IMR-90 (cell line): ENCODE measurements around the gene GPC6. TPM values are rescaled to one million over a fixed set of nuclear protein-coding genes. Genes with fewer than 3 reads are reported as not detected.

Source experiments
- ATAC-seq: fragments of 200-7000 bp; cut with Tn5 transposase; 2 replicates; pipeline ENCODE4 v1.9.1; 2020; ENCODE audit warnings: low read depth, mild to moderate bottlenecking, moderate library complexity
- BruUV-seq: library from RNA; stranded (reverse); fragments of 400-500 nt; replicated peaks from 2 replicates; lab custom pipeline; 2021; lab: Mats Ljungman, UMichigan
- CTCF ChIA-PET: fragments of 300-600 bp; formaldehyde crosslinking; extraction: SDS; loops from one replicate; lab custom pipeline; 2021; ENCODE audit warnings: antibody characterized with exemption; lab: Yijun Ruan, JAX
- POLR2A ChIA-PET: fragments of 300-600 bp; sonication (Branson Sonifier 250); formaldehyde crosslinking; loops from one replicate; lab custom pipeline; 2022; ENCODE audit warnings: antibody characterized with exemption; ENCODE audit not compliant: unreplicated experiment; lab: Charles Lee
- DNase-seq: peaks from one replicate; pipeline ENCODE4 v3.0.0; 2013
- H2AFZ ChIP-seq: replicated peaks from 2 replicates; pipeline ENCODE3; 2013; ENCODE audit warnings: low read length, mild to moderate bottlenecking; ENCODE audit not compliant: poor library complexity
- H2AK5ac ChIP-seq: 2 replicates; pipeline ENCODE4 v1.6.1; 2013; ENCODE audit warnings: low read depth, low read length, inconsistent platforms
- H2AK9ac ChIP-seq: replicated peaks from 2 replicates; pipeline ENCODE3; 2013; ENCODE audit warnings: mild to moderate bottlenecking, low read depth, low read length, moderate library complexity; ENCODE audit not compliant: poor library complexity
- H2BK120ac ChIP-seq: 2 replicates; pipeline ENCODE4 v1.6.1; 2013; ENCODE audit warnings: low read depth, low read length, inconsistent platforms
- H2BK15ac ChIP-seq: 3 replicates; pipeline ENCODE4 v1.6.1; 2013; ENCODE audit warnings: low read depth, low read length, inconsistent platforms
- H2BK20ac ChIP-seq: 2 replicates; pipeline ENCODE4 v1.6.1; 2013; ENCODE audit warnings: low read depth, mild to moderate bottlenecking, inconsistent platforms, low read length, moderate library complexity
- H2BK5ac ChIP-seq: 2 replicates; pipeline ENCODE4 v1.6.1; 2013; ENCODE audit warnings: mild to moderate bottlenecking, low read depth, low read length, inconsistent platforms; ENCODE audit not compliant: poor library complexity, severe bottlenecking
- H3K14ac ChIP-seq: replicated peaks from 2 replicates; pipeline ENCODE4 v1.6.1; 2013; ENCODE audit warnings: low read depth, low read length, inconsistent platforms
- H3K18ac ChIP-seq: 2 replicates; pipeline ENCODE4 v1.6.1; 2013; ENCODE audit warnings: low read depth, low read length, control low read depth
- H3K23ac ChIP-seq: 2 replicates; pipeline ENCODE4 v1.6.1; 2013; ENCODE audit warnings: low read depth, low read length, inconsistent platforms
- H3K27ac ChIP-seq: 2 replicates; pipeline ENCODE4 v1.5.1; 2013; ENCODE audit warnings: mild to moderate bottlenecking, control low read depth, low read length; ENCODE audit not compliant: insufficient read depth
- H3K27me3 ChIP-seq: 2 replicates; pipeline ENCODE4 v1.6.1; 2013; ENCODE audit warnings: low read length; ENCODE audit not compliant: control insufficient read depth, insufficient read depth
- H3K36me3 ChIP-seq: 2 replicates; pipeline ENCODE4 v1.6.1; 2013; ENCODE audit warnings: low read length, mixed read lengths; ENCODE audit not compliant: control insufficient read depth, insufficient read depth
- H3K4ac ChIP-seq: 2 replicates; pipeline ENCODE4 v1.6.1; 2013; ENCODE audit warnings: low read depth, low read length, inconsistent platforms
- H3K4me1 ChIP-seq: 2 replicates; pipeline ENCODE4 v1.6.1; 2013; ENCODE audit warnings: low read length, mixed read lengths; ENCODE audit not compliant: control insufficient read depth, insufficient read depth
- H3K4me2 ChIP-seq: 2 replicates; pipeline ENCODE4 v1.6.1; 2013; ENCODE audit warnings: low read depth, mild to moderate bottlenecking, control low read depth, low read length, moderate library complexity
- H3K4me3 ChIP-seq: 2 replicates; pipeline ENCODE4 v1.5.1; 2013; ENCODE audit warnings: low read depth, mild to moderate bottlenecking, control low read depth, low read length, moderate library complexity; ENCODE audit not compliant: insufficient read depth
- H3K56ac ChIP-seq: 2 replicates; pipeline ENCODE4 v1.6.1; 2013; ENCODE audit warnings: low read length, inconsistent platforms; ENCODE audit not compliant: insufficient read depth; ENCODE audit errors: extremely low read depth
- H3K79me1 ChIP-seq, 2 experiments: 2 replicates each; pipeline ENCODE4 v1.6.1; 2013; ENCODE audit warnings: low read length in 2 of 2, inconsistent platforms in 1 of 2, low read depth in 1 of 2
- H3K9ac ChIP-seq: 2 replicates; pipeline ENCODE4 v1.6.1; 2013; ENCODE audit warnings: low read depth, low read length, control low read depth
- H3K9me1 ChIP-seq: 2 replicates; pipeline ENCODE4 v1.6.1; 2013; ENCODE audit warnings: low read length, inconsistent platforms; ENCODE audit not compliant: insufficient read depth
- H3K9me3 ChIP-seq: 2 replicates; pipeline ENCODE4 v1.6.1; 2013; ENCODE audit warnings: low read length; ENCODE audit not compliant: control insufficient read depth, insufficient read depth
- H4K20me1 ChIP-seq: 2 replicates; pipeline ENCODE4 v1.6.1; 2013; ENCODE audit warnings: low read length, inconsistent platforms; ENCODE audit not compliant: insufficient read depth
- H4K5ac ChIP-seq: 2 replicates; pipeline ENCODE4 v1.6.1; 2013; ENCODE audit warnings: mild to moderate bottlenecking, low read depth, low read length, control low read depth
- H4K8ac ChIP-seq, 2 experiments: 2 replicates each; pipeline ENCODE4 v1.6.1; 2013; ENCODE audit warnings: low read depth in 2 of 2, low read length in 2 of 2, control low read depth in 1 of 2, inconsistent platforms in 1 of 2
- H4K91ac ChIP-seq: 2 replicates; pipeline ENCODE4 v1.6.1; 2013; ENCODE audit warnings: low read depth, low read length, inconsistent platforms; ENCODE audit not compliant: insufficient read depth
- RCOR1 ChIP-seq: IDR thresholded peaks from 2 replicates; pipeline ENCODE4 v1.6.1; 2012; ENCODE audit warnings: mild to moderate bottlenecking, low read length, improper control_type of control experiment; ENCODE audit not compliant: insufficient replicate concordance
- RFX5 ChIP-seq: IDR thresholded peaks from 2 replicates; pipeline ENCODE4 v1.8.0; 2012; ENCODE audit warnings: low read depth, mild to moderate bottlenecking, low read length, moderate library complexity
- WGBS, 2 experiments: methylation state at CpG; one replicate each; pipeline versions ENCODE4 v1.1.5 to v1.1.7; 2013; ENCODE audit warnings: missing lambda C conversion rate in 2 of 2; ENCODE audit not compliant: insufficient read length in 1 of 2; ENCODE audit errors: extremely low coverage in 2 of 2; 5-methylcytosine and 5-hydroxymethylcytosine counted together
- dilution Hi-C: fragments of 300-500 bp; cut with HindIII; formaldehyde crosslinking; loops from one replicate; pipeline ENCODE4 v1.14.3; 2018; ENCODE audit warnings: low sequenced_read_pairs; ENCODE audit not compliant: unreplicated experiment
- in situ Hi-C: fragments of 300-500 bp; cut with MboI; formaldehyde crosslinking; loops from 3 replicates; pipeline ENCODE4 v1.14.3; 2019; ENCODE audit warnings: low sequenced_read_pairs, inconsistent platforms, mixed read lengths
- intact Hi-C: fragments of 100-400 bp; cut with micrococcal nuclease; formaldehyde crosslinking; loops from 2 replicates; pipeline ENCODE4 v1.10.0; 2022
- polyA plus RNA-seq, 3 experiments: library from polyadenylated mRNA; depleted of rRNA; stranded (reverse); fragments of >200 nt; gene quantifications; 2 replicates each; pipeline ENCODE4 v1.2.3, GENCODE V29; 2012; ENCODE audit warnings: low replicate concordance in 1 of 3
- total RNA-seq: library from RNA; depleted of rRNA; stranded (reverse); fragments of >200 nt; gene quantifications from 2 replicates; pipeline ENCODE4 v1.2.3, GENCODE V29; 2012

The GPC6 gene
- total and polyA plus RNA-seq, 2 of the 4 experiments (the other 2 are of a cell fraction) = 14.9 to 39.4 TPM

DNA sequence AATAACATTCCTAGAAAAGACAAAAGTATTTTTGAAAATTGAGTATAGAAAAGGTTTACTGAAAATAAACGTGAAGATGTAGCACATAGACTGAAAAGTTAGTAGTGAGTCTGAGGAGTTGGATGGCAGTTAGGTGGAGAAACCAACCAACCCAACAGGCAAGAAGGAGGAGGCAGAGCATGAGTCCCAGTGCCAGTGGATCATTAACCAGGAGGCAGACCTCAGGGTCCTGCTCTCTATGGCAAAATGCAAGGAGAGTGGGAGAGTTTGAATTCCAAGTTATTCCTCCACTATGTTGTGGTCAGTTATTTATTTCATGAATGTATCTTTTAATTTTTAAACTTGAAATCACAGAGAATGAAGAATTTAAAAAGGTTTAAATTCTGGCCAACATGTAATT lies 446.4 kb downstream of the GPC6 start:
- H3K56ac ChIP-seq = no peak overlapping the region
- TF ChIP-seq RCOR1 (no peak), RFX5 (no peak)
- H2BK20ac ChIP-seq = no peak overlapping the region
- intact Hi-C loops = no loop called here
- CTCF ChIA-PET = no interaction called here
- H3K18ac ChIP-seq = no peak overlapping the region
- H2AFZ ChIP-seq = no peak overlapping the region
- POLR2A ChIA-PET = no interaction called here
- no peak overlapping the region for H3K14ac ChIP-seq
- BruUV-seq = no TSS peak
- H3K9me3 ChIP-seq = no peaks in the 10 kb centered on the region
- H2AK5ac ChIP-seq = no peak overlapping the region
- no peak overlapping the region for H2BK5ac ChIP-seq
- DNase-seq = no peak
- ATAC-seq = no peak
- no peaks in the 10 kb centered on the region for H3K27me3 ChIP-seq
- no peak overlapping the region for H2BK120ac ChIP-seq
- no peaks in the 10 kb centered on the region for H3K79me1 ChIP-seq
- H4K5ac ChIP-seq = no peak overlapping the region
- no peak overlapping the region for H2AK9ac ChIP-seq
- 100% methylated on average over 1 of the region's 1 CpG; no CpG with 5 or more reads in 1 of the 2 experiments for WGBS, 2 experiments
- H3K36me3 ChIP-seq = no peaks in the 10 kb centered on the region
- no peak overlapping the region for H3K27ac ChIP-seq
- H4K91ac ChIP-seq = no peak overlapping the region
- no peak overlapping the region for H3K4me3 ChIP-seq
- no peaks in the 10 kb centered on the region for H3K9me1 ChIP-seq
- no peak overlapping the region for H4K8ac ChIP-seq
- no peaks in the 10 kb centered on the region for H4K20me1 ChIP-seq
- H3K4me2 ChIP-seq = no peak overlapping the region
- H3K9ac ChIP-seq = no peak overlapping the region
- H2BK15ac ChIP-seq = no peak overlapping the region
- H3K4ac ChIP-seq = no peak overlapping the region
- no peaks in the 10 kb centered on the region for H3K4me1 ChIP-seq
- in situ Hi-C loops = no loop called here
- no peak overlapping the region for H3K23ac ChIP-seq
- dilution Hi-C loops = no loop called here
